ENCODE data around the gene DOCK11. TPM values are rescaled to one million over a fixed set of nuclear protein-coding genes. Genes with fewer than 3 reads are reported as not detected.
A peak's percentile ranks its signal among the peaks of the same experiment; 100 is the strongest.
"Not testable (repeated sequence)": the region's sequence is repeated elsewhere in the genome, so short reads cannot be mapped to it uniquely, and the experiment has no call there.

Gene DOCK11
- total RNA-seq, 1 donor from 2014 or later = 22.1 TPM

DNA sequence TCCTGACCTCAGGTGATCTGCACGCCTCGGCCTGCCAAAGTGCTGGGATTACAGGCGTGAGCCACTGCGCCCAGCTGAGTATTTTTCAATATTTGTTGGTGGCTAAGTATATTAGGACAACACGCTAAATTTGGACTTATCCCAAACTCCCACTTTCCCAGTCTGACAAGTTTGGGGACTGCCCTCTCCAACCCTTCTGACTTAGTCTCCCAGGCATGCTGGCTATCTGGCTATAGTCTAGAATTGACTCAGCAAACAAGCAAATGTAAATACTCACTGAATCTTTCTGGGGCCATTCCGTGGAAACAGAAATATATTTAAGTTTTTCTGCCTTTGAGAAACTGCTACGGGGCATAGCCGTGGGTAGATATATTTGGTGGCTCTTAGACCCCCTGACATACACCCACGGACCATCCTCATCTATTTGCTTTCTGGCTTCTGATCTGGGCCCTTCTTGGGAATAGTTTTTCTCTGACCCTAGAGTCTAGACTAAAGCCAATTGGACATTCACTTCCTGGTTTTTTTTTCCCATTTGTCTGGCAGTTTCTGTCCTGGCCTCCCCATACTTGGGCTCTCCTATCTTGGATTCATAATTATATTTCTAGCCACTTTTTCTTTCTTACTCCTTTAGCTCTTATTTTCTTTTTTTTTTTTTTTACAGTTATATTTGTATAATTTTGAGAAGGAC is 11.3 kb upstream of the DOCK11 start:
- DNase-seq (ENCODE audit: low spot score) = no peak
- Mint-ChIP-seq H3K4me1 (ENCODE audit: low read depth) (peaks cover 6% of the 10 kb centered on the region), H3K9me3 (ENCODE audit: low read depth) (peaks cover 3% of the 10 kb centered on the region), H3K27ac (ENCODE audit: unreplicated experiment) (peak overlapping the region; percentile 64), H3K27me3 (ENCODE audit: low read depth) (no peaks in the 10 kb centered on the region), H3K36me3 (ENCODE audit: low read depth) (no peaks in the 10 kb centered on the region), H3K4me3 (ENCODE audit: unreplicated experiment) (no peak overlapping the region)
- TF ChIP-seq CTCF (IDR thresholded peaks at IDR 0.05) = no peak

DNA sequence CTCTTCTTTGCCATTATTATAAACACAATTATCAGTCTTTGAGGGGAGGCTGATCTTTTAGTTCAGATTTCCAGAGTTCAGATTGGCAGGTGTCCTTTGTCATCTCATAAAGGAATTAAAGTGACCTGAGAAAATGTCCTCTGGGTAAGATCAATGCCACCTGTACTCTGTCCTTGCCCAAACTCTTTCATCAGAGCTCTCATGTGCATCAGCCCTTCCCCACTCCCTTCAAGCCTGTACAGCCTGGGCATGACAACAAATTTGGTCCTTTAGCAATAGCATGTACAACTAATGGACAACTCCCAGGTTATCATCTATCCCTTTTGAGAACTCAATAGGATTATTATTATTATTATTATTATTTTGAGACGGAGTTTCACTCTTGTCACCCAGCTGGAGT is 8.9 kb upstream of the DOCK11 start:
- not testable (repeated sequence) for H3K9me3 Mint-ChIP-seq (ENCODE audit: low read depth); H3K36me3 Mint-ChIP-seq (ENCODE audit: low read depth); H3K27ac Mint-ChIP-seq (ENCODE audit: unreplicated experiment); H3K4me1 Mint-ChIP-seq (ENCODE audit: low read depth); DNase-seq (ENCODE audit: low spot score); H3K27me3 Mint-ChIP-seq (ENCODE audit: low read depth); H3K4me3 Mint-ChIP-seq (ENCODE audit: unreplicated experiment)

- H3K27ac Mint-ChIP-seq (ENCODE audit: unreplicated experiment) = no peak overlapping the region
- H3K4me3 Mint-ChIP-seq (ENCODE audit: unreplicated experiment) = no peak overlapping the region
- H3K9me3 Mint-ChIP-seq (ENCODE audit: low read depth) = peaks cover 4% of the 10 kb centered on the region
- TF ChIP-seq CTCF (IDR thresholded peaks at IDR 0.05) = no peak
- peaks cover 11% of the 10 kb centered on the region for H3K4me1 Mint-ChIP-seq (ENCODE audit: low read depth)
- no peak for DNase-seq (ENCODE audit: low spot score)
- no peaks in the 10 kb centered on the region for H3K27me3 Mint-ChIP-seq (ENCODE audit: low read depth)
- no peaks in the 10 kb centered on the region for H3K36me3 Mint-ChIP-seq (ENCODE audit: low read depth)
These were observed 2.6 kb upstream of the DOCK11 start for GRCh38 chrX:118493016-118493415.

DNA sequence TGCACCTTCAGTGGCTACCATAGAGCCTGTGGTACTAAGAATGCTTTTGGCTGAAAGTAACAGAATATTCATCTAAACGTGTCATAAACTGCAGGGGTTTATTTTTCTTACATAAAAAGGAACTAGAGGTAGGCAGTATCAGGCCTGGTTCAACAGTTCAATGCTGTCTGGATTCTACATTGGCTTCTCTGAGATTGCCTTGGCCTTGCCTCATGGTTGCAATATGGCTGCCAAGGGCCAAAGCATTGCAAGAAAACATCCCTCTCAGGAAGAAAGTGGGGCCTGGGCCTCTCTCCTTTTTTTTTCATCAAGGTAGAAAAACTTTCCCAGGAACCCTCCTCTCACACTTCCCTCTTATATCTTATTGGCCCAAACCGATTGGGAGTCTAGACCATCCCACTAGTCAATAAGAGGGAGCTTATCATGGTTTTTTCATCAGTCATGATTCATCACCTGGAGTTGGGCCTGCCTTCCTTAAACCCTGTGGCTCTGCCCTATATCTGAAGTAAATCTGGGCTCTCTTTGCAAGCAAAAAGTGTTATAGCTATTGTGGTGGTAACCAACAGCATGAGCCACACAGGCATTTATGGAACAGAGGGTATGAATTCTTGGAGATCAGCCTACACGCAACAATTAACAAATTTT is 1.8 kb upstream of the DOCK11 start:
- Mint-ChIP-seq H3K36me3 (ENCODE audit: low read depth) (no peaks in the 10 kb centered on the region), H3K9me3 (ENCODE audit: low read depth) (peaks cover 4% of the 10 kb centered on the region), H3K27ac (ENCODE audit: unreplicated experiment) (no peak overlapping the region), H3K27me3 (ENCODE audit: low read depth) (no peaks in the 10 kb centered on the region), H3K4me1 (ENCODE audit: low read depth) (peaks cover 12% of the 10 kb centered on the region), H3K4me3 (ENCODE audit: unreplicated experiment) (no peak overlapping the region)
- DNase-seq (ENCODE audit: low spot score) = no peak
- TF ChIP-seq CTCF (IDR thresholded peaks at IDR 0.05) = no peak

DNA sequence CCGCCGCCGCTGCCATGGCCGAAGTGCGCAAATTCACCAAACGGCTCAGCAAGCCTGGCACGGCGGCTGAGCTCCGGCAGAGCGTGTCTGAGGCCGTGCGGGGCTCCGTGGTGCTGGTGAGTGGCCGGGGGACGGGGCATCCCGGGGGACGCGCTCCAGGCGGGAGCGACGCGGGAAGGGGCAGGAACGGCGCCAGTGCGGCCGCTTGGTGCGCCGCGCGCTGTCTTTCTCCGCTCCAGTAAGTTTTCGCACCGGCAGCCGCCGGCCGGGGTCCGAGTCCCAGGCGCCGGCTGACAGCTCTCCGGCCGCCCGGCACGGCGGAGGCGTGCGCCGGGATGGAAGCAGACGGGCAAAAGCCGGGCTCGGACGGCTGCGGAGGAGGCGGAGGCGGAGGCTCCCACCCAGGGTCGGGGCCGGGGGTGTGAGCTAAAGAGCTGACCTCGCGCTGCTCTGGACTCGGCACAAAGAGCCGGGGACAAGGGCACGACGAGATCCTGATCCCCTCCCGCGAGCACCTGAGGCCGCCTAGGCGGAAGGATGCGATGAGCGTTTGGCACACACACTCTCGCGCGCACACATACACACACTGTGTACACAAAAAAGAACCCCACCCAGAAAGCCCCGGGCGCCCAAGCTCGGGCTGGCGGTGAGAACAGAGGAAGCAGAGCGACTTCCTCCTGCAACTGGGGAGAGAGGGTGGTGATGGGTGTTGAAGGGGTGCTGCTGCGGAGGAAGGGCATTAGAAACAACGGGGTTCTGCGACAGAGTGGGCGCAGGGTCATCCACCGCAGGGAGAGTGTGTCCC is 545 bp downstream of the DOCK11 start:
- peak overlapping the region; percentile 93 for H3K4me3 Mint-ChIP-seq (ENCODE audit: unreplicated experiment)
- peaks cover 13% of the 10 kb centered on the region for H3K4me1 Mint-ChIP-seq (ENCODE audit: low read depth)
- peak; percentile 90 for DNase-seq (ENCODE audit: low spot score)
- no peak for TF ChIP-seq CTCF (IDR thresholded peaks at IDR 0.05)
- peaks cover under 1% of the 10 kb centered on the region for H3K9me3 Mint-ChIP-seq (ENCODE audit: low read depth)
- H3K27ac Mint-ChIP-seq (ENCODE audit: unreplicated experiment) = peak overlapping the region; percentile 22
- H3K36me3 Mint-ChIP-seq (ENCODE audit: low read depth) = no peaks in the 10 kb centered on the region
- no peaks in the 10 kb centered on the region for H3K27me3 Mint-ChIP-seq (ENCODE audit: low read depth)
